ENCODE results near the gene HIVEP2.

Gene HIVEP2

GRCh38 chr6:142816031-142816430 is 128.9 kb downstream of the HIVEP2 start:
- Histone ChIP-seq H3K79me1 (ENCODE audit: low read length) (peaks cover 2% of the 10 kb centered on the region), H3K27me3 (ENCODE audit: insufficient read depth, low read length, poor library complexity) (no peaks in the 10 kb centered on the region), H4K5ac (ENCODE audit: low read length) (no peak overlapping the region), H2BK120ac (ENCODE audit: low read depth, low read length) (no peak overlapping the region), H2BK5ac (ENCODE audit: low read length) (no peak overlapping the region), H3K79me2 (ENCODE audit: control insufficient read depth, insufficient read depth, low read length) (no peaks in the 10 kb centered on the region), H4K8ac (ENCODE audit: low read depth, low read length) (no peak overlapping the region), H3K9ac (ENCODE audit: low read length) (no peak overlapping the region), H3K4ac (ENCODE audit: low read depth, low read length) (no peak overlapping the region), H2BK15ac (replicated peaks; ENCODE audit: low read depth) (no peak overlapping the region), H3K36me3 (ENCODE audit: control insufficient read depth, insufficient read depth, low read length) (no peaks in the 10 kb centered on the region), H3K4me2 (ENCODE audit: low read length) (no peak overlapping the region), H3K27ac (ENCODE audit: low read depth, low read length) (no peak overlapping the region), H3K4me3 (ENCODE audit: low read length) (no peak overlapping the region), H3K18ac (ENCODE audit: low read length) (no peak overlapping the region), H3K23ac (ENCODE audit: low read length) (no peak overlapping the region), H3K4me1 (ENCODE audit: control insufficient read depth, low read depth, low read length) (peaks cover 2% of the 10 kb centered on the region), H2AK5ac (ENCODE audit: low read length) (no peak overlapping the region), H3K56ac (ENCODE audit: low read length) (no peak overlapping the region)
- WGBS (ENCODE audit: extremely low coverage, insufficient coverage, low lambda C conversion rate), result 100% methylated on average over 1 of the region's 2 CpGs
- DNase-seq, result no peak

GRCh38 chr6:142811923-142812322 is 133.1 kb downstream of the HIVEP2 start:
- Histone ChIP-seq H3K79me1 (ENCODE audit: low read length) (peaks cover 4% of the 10 kb centered on the region), H3K18ac (ENCODE audit: low read length) (no peak overlapping the region), H3K36me3 (ENCODE audit: control insufficient read depth, insufficient read depth, low read length) (no peaks in the 10 kb centered on the region), H2BK15ac (replicated peaks; ENCODE audit: low read depth) (no peak overlapping the region), H3K56ac (ENCODE audit: low read length) (no peak overlapping the region), H2AK5ac (ENCODE audit: low read length) (no peak overlapping the region), H3K79me2 (ENCODE audit: control insufficient read depth, insufficient read depth, low read length) (no peaks in the 10 kb centered on the region), H3K27me3 (ENCODE audit: insufficient read depth, low read length, poor library complexity) (no peaks in the 10 kb centered on the region), H3K4me1 (ENCODE audit: control insufficient read depth, low read depth, low read length) (peaks cover 2% of the 10 kb centered on the region), H3K4ac (ENCODE audit: low read depth, low read length) (no peak overlapping the region), H2BK5ac (ENCODE audit: low read length) (no peak overlapping the region), H2BK120ac (ENCODE audit: low read depth, low read length) (no peak overlapping the region), H3K23ac (ENCODE audit: low read length) (peak overlapping the region; percentile 48), H3K4me3 (ENCODE audit: low read length) (no peak overlapping the region), H4K5ac (ENCODE audit: low read length) (no peak overlapping the region), H3K27ac (ENCODE audit: low read depth, low read length) (no peak overlapping the region), H3K4me2 (ENCODE audit: low read length) (no peak overlapping the region), H4K8ac (ENCODE audit: low read depth, low read length) (no peak overlapping the region), H3K9ac (ENCODE audit: low read length) (no peak overlapping the region)
- WGBS (ENCODE audit: extremely low coverage, insufficient coverage, low lambda C conversion rate), result no CpG with 5 or more reads among the region's 6 CpGs
- DNase-seq, result no peak

DNA sequence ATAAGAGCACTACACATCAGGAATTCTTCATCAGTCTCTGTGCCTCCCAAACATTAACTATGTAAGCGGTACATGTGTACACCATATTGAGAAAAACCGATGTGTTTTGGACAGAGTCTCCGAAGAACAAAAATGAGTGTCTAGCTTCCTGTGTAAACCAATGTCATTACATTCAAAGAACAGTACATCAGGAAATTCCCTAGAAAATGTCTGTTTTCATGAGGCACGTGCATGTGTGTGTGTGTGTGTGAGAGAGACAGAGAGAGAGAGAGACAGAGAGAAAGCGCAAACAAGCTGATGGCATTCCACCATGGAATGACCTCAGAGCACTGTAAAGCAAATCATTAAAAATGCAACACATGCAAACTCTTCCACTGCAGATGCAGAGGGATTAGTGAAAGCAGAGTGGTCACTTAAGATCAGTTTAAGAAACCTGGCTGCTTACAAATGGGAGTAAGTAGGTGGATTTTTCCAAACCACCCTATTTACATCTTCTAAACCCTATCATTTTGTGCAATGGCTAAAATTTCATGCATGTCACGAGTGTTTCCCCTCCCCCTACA is 133.9 kb downstream of the HIVEP2 start:
- Histone ChIP-seq H3K4me2 (ENCODE audit: low read length) (no peak overlapping the region), H3K4ac (ENCODE audit: low read depth, low read length) (no peak overlapping the region), H2BK15ac (replicated peaks; ENCODE audit: low read depth) (no peak overlapping the region), H3K18ac (ENCODE audit: low read length) (no peak overlapping the region), H3K56ac (ENCODE audit: low read length) (no peak overlapping the region), H3K79me1 (ENCODE audit: low read length) (peaks cover 4% of the 10 kb centered on the region), H3K23ac (ENCODE audit: low read length) (no peak overlapping the region), H3K27me3 (ENCODE audit: insufficient read depth, low read length, poor library complexity) (no peaks in the 10 kb centered on the region), H3K4me3 (ENCODE audit: low read length) (no peak overlapping the region), H4K8ac (ENCODE audit: low read depth, low read length) (no peak overlapping the region), H3K79me2 (ENCODE audit: control insufficient read depth, insufficient read depth, low read length) (no peaks in the 10 kb centered on the region), H3K36me3 (ENCODE audit: control insufficient read depth, insufficient read depth, low read length) (no peaks in the 10 kb centered on the region), H3K27ac (ENCODE audit: low read depth, low read length) (no peak overlapping the region), H2BK5ac (ENCODE audit: low read length) (no peak overlapping the region), H2BK120ac (ENCODE audit: low read depth, low read length) (no peak overlapping the region), H3K4me1 (ENCODE audit: control insufficient read depth, low read depth, low read length) (peaks cover 2% of the 10 kb centered on the region), H3K9ac (ENCODE audit: low read length) (no peak overlapping the region), H2AK5ac (ENCODE audit: low read length) (no peak overlapping the region), H4K5ac (ENCODE audit: low read length) (no peak overlapping the region)
- no CpG with 5 or more reads among the region's 6 CpGs for WGBS (ENCODE audit: extremely low coverage, insufficient coverage, low lambda C conversion rate)
- peak; percentile 35 for DNase-seq

DNA sequence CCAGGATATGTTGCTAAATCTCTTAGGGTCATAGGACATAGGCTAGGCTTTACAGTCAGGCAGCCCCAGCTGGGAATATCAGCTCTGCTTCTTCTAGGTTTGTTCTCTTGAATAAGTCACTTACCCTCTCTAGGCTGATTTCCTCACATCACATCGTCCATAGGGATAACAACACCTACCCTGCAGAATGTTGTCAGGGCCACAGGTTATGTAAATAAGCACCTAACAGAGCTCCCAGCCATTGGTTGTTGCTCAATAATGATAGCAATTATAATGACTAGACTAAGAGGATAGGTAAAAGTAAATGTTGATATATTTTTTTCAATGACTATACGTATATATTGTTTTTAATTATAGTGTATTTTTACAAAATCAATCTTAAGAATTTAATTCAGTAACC is 135.0 kb downstream of the HIVEP2 start:
- Histone ChIP-seq H4K8ac (ENCODE audit: low read depth, low read length) (no peak overlapping the region), H4K5ac (ENCODE audit: low read length) (no peak overlapping the region), H3K4me3 (ENCODE audit: low read length) (no peak overlapping the region), H3K79me1 (ENCODE audit: low read length) (peaks cover 4% of the 10 kb centered on the region), H2BK120ac (ENCODE audit: low read depth, low read length) (no peak overlapping the region), H3K4me2 (ENCODE audit: low read length) (no peak overlapping the region), H3K18ac (ENCODE audit: low read length) (no peak overlapping the region), H2BK15ac (replicated peaks; ENCODE audit: low read depth) (no peak overlapping the region), H3K36me3 (ENCODE audit: control insufficient read depth, insufficient read depth, low read length) (no peaks in the 10 kb centered on the region), H3K4ac (ENCODE audit: low read depth, low read length) (no peak overlapping the region), H3K4me1 (ENCODE audit: control insufficient read depth, low read depth, low read length) (peaks cover 2% of the 10 kb centered on the region), H3K27ac (ENCODE audit: low read depth, low read length) (no peak overlapping the region), H2BK5ac (ENCODE audit: low read length) (no peak overlapping the region), H2AK5ac (ENCODE audit: low read length) (no peak overlapping the region), H3K79me2 (ENCODE audit: control insufficient read depth, insufficient read depth, low read length) (no peaks in the 10 kb centered on the region), H3K9ac (ENCODE audit: low read length) (no peak overlapping the region), H3K23ac (ENCODE audit: low read length) (no peak overlapping the region), H3K27me3 (ENCODE audit: insufficient read depth, low read length, poor library complexity) (no peaks in the 10 kb centered on the region), H3K56ac (ENCODE audit: low read length) (no peak overlapping the region)
- no peak for DNase-seq
- WGBS (ENCODE audit: extremely low coverage, insufficient coverage, low lambda C conversion rate), result 100% methylated on average over 1 of the region's 2 CpGs

- H3K4me2 ChIP-seq (ENCODE audit: low read length), result no peak overlapping the region
- H2BK120ac ChIP-seq (ENCODE audit: low read depth, low read length), result no peak overlapping the region
- H3K79me1 ChIP-seq (ENCODE audit: low read length), result peaks cover 4% of the 10 kb centered on the region
- H3K79me2 ChIP-seq (ENCODE audit: control insufficient read depth, insufficient read depth, low read length), result no peaks in the 10 kb centered on the region
- H3K4me3 ChIP-seq (ENCODE audit: low read length), result no peak overlapping the region
- no peaks in the 10 kb centered on the region for H3K27me3 ChIP-seq (ENCODE audit: insufficient read depth, low read length, poor library complexity)
- H3K4me1 ChIP-seq (ENCODE audit: control insufficient read depth, low read depth, low read length), result peaks cover 2% of the 10 kb centered on the region
- no peak overlapping the region for H2AK5ac ChIP-seq (ENCODE audit: low read length)
- no peak overlapping the region for H3K18ac ChIP-seq (ENCODE audit: low read length)
- no peak overlapping the region for H3K56ac ChIP-seq (ENCODE audit: low read length)
- no peak overlapping the region for H3K9ac ChIP-seq (ENCODE audit: low read length)
- H3K27ac ChIP-seq (ENCODE audit: low read depth, low read length), result no peak overlapping the region
- H3K4ac ChIP-seq (ENCODE audit: low read depth, low read length), result no peak overlapping the region
- no peak overlapping the region for H2BK15ac ChIP-seq (replicated peaks; ENCODE audit: low read depth)
- 100% methylated on average over 1 of the region's 5 CpGs for WGBS (ENCODE audit: extremely low coverage, insufficient coverage, low lambda C conversion rate)
- no peak for DNase-seq
- no peak overlapping the region for H4K5ac ChIP-seq (ENCODE audit: low read length)
- H3K23ac ChIP-seq (ENCODE audit: low read length), result no peak overlapping the region
- H3K36me3 ChIP-seq (ENCODE audit: control insufficient read depth, insufficient read depth, low read length), result no peaks in the 10 kb centered on the region
- no peak overlapping the region for H2BK5ac ChIP-seq (ENCODE audit: low read length)
- no peak overlapping the region for H4K8ac ChIP-seq (ENCODE audit: low read depth, low read length)
Observed at GRCh38 chr6:142808405-142809061, 136.4 kb downstream of the HIVEP2 start.

GRCh38 chr6:142805042-142805441 is 139.9 kb downstream of the HIVEP2 start:
- Histone ChIP-seq H2BK5ac (ENCODE audit: low read length) (no peak overlapping the region), H3K4me2 (ENCODE audit: low read length) (no peak overlapping the region), H3K4ac (ENCODE audit: low read depth, low read length) (no peak overlapping the region), H3K4me3 (ENCODE audit: low read length) (no peak overlapping the region), H3K18ac (ENCODE audit: low read length) (no peak overlapping the region), H3K4me1 (ENCODE audit: control insufficient read depth, low read depth, low read length) (peaks cover 2% of the 10 kb centered on the region), H2BK15ac (replicated peaks; ENCODE audit: low read depth) (no peak overlapping the region), H3K23ac (ENCODE audit: low read length) (no peak overlapping the region), H2BK120ac (ENCODE audit: low read depth, low read length) (no peak overlapping the region), H3K36me3 (ENCODE audit: control insufficient read depth, insufficient read depth, low read length) (no peaks in the 10 kb centered on the region), H3K56ac (ENCODE audit: low read length) (no peak overlapping the region), H4K8ac (ENCODE audit: low read depth, low read length) (no peak overlapping the region), H2AK5ac (ENCODE audit: low read length) (no peak overlapping the region), H3K9ac (ENCODE audit: low read length) (no peak overlapping the region), H4K5ac (ENCODE audit: low read length) (no peak overlapping the region), H3K79me2 (ENCODE audit: control insufficient read depth, insufficient read depth, low read length) (no peaks in the 10 kb centered on the region), H3K27ac (ENCODE audit: low read depth, low read length) (no peak overlapping the region), H3K79me1 (ENCODE audit: low read length) (peaks cover 1% of the 10 kb centered on the region), H3K27me3 (ENCODE audit: insufficient read depth, low read length, poor library complexity) (no peaks in the 10 kb centered on the region)
- DNase-seq, result no peak
- no CpG with 5 or more reads among the region's 1 CpG for WGBS (ENCODE audit: extremely low coverage, insufficient coverage, low lambda C conversion rate)
